Mesothelial cell of epicardium (in vitro differentiated cells): ENCODE data around the gene STEAP1. TPM values are rescaled to one million over a fixed set of nuclear protein-coding genes. Genes with fewer than 3 reads are reported as not detected.
"Not testable (repeated sequence)": the region's sequence is repeated elsewhere in the genome, so short reads cannot be mapped to it uniquely, and the experiment has no call there.

Source experiments
- DNase-seq, 2 experiments: peaks; one replicate each; pipeline ENCODE4 v3.0.0; 2021; ENCODE audit warnings: low spot score in 2 of 2; ENCODE audit not compliant: unreplicated experiment in 2 of 2
- H3K27ac Mint-ChIP-seq: 2 replicates; pipeline ENCODE4 v1.8.0; 2021; ENCODE audit warnings: mixed read lengths
- H3K27me3 Mint-ChIP-seq: 2 replicates; pipeline ENCODE4 v1.8.0; 2021; ENCODE audit warnings: low read depth, mixed read lengths
- H3K36me3 Mint-ChIP-seq: 2 replicates; pipeline ENCODE4 v1.8.0; 2021; ENCODE audit warnings: mixed read lengths
- H3K4me1 Mint-ChIP-seq: 2 replicates; pipeline ENCODE4 v1.8.0; 2021; ENCODE audit warnings: mixed read lengths
- H3K4me3 Mint-ChIP-seq: 2 replicates; pipeline ENCODE4 v1.8.0; 2021; ENCODE audit warnings: mild to moderate bottlenecking, moderate library complexity, mixed read lengths
- H3K9me3 Mint-ChIP-seq: 2 replicates; pipeline ENCODE4 v1.8.0; 2021; ENCODE audit warnings: mixed read lengths
- CTCF ChIP-seq: fragments of 200-600 bp; sonication (generic); IDR thresholded peaks from one replicate; pipeline ENCODE4 v1.5.0; 2021; ENCODE audit warnings: antibody characterized with exemption; ENCODE audit not compliant: unreplicated experiment
- total RNA-seq: library from RNA; stranded (reverse); gene quantifications from 3 replicates; pipeline ENCODE4 v1.2.1, GENCODE V29; 2021

The STEAP1 gene
- total RNA-seq, 1 donor from 2014 or later = 0.27 TPM

GRCh38 chr7:90180011-90180585 is 25.8 kb downstream of the STEAP1 start:
- no peak overlapping the region for H3K27ac Mint-ChIP-seq
- H3K4me1 Mint-ChIP-seq = no peaks in the 10 kb centered on the region
- TF ChIP-seq CTCF = no peak
- no peaks in the 10 kb centered on the region for H3K9me3 Mint-ChIP-seq
- H3K4me3 Mint-ChIP-seq = no peak overlapping the region
- H3K36me3 Mint-ChIP-seq = no peaks in the 10 kb centered on the region
- DNase-seq = no peak
- H3K27me3 Mint-ChIP-seq = no peaks in the 10 kb centered on the region

- no peak overlapping the region for H3K4me3 Mint-ChIP-seq
- H3K4me1 Mint-ChIP-seq = no peaks in the 10 kb centered on the region
- no peak overlapping the region for H3K27ac Mint-ChIP-seq
- H3K9me3 Mint-ChIP-seq = no peaks in the 10 kb centered on the region
- H3K36me3 Mint-ChIP-seq = no peaks in the 10 kb centered on the region
- H3K27me3 Mint-ChIP-seq = no peaks in the 10 kb centered on the region
- TF ChIP-seq CTCF = no peak
- DNase-seq = no peak
Measured at GRCh38 chr7:90180649-90181048, 26.4 kb downstream of the STEAP1 start.

GRCh38 chr7:90181485-90181884 is 27.2 kb downstream of the STEAP1 start:
- no peak for TF ChIP-seq CTCF
- no peaks in the 10 kb centered on the region for H3K36me3 Mint-ChIP-seq
- H3K4me3 Mint-ChIP-seq = no peak overlapping the region
- no peak for DNase-seq
- H3K27me3 Mint-ChIP-seq = no peaks in the 10 kb centered on the region
- H3K4me1 Mint-ChIP-seq = no peaks in the 10 kb centered on the region
- H3K27ac Mint-ChIP-seq = no peak overlapping the region
- H3K9me3 Mint-ChIP-seq = no peaks in the 10 kb centered on the region

- not testable (repeated sequence) for H3K27ac Mint-ChIP-seq, H3K27me3 Mint-ChIP-seq, DNase-seq, H3K4me3 Mint-ChIP-seq, H3K36me3 Mint-ChIP-seq, H3K9me3 Mint-ChIP-seq, H3K4me1 Mint-ChIP-seq
Measured at GRCh38 chr7:90186290-90186689, 32.0 kb downstream of the STEAP1 start.

GRCh38 chr7:90187507-90188050 is 33.3 kb downstream of the STEAP1 start:
- Mint-ChIP-seq H3K4me3 (no peak overlapping the region), H3K36me3 (no peaks in the 10 kb centered on the region), H3K4me1 (no peaks in the 10 kb centered on the region), H3K27me3 (no peaks in the 10 kb centered on the region), H3K27ac (no peak overlapping the region), H3K9me3 (peaks cover 12% of the 10 kb centered on the region)
- no peak for DNase-seq
- no peak for TF ChIP-seq CTCF

GRCh38 chr7:90188281-90188680 is 34.0 kb downstream of the STEAP1 start:
- H3K4me3 Mint-ChIP-seq = no peak overlapping the region
- no peaks in the 10 kb centered on the region for H3K4me1 Mint-ChIP-seq
- TF ChIP-seq CTCF = no peak
- no peak for DNase-seq
- H3K36me3 Mint-ChIP-seq = no peaks in the 10 kb centered on the region
- H3K27ac Mint-ChIP-seq = no peak overlapping the region
- H3K9me3 Mint-ChIP-seq = peaks cover 12% of the 10 kb centered on the region
- no peaks in the 10 kb centered on the region for H3K27me3 Mint-ChIP-seq
